Liver (tissue), 3 donors: ENCODE data around the gene NRG3.

Source experiments
- SP1 ChIP-seq: IDR thresholded peaks from 2 replicates; pipeline ENCODE4 v1.6.1; 2018; ENCODE audit warnings: antibody characterized with exemption, mild to moderate bottlenecking
- TF ChIP-seq, protein P1 (sequence below): fragments of 150-350 bp; IDR thresholded peaks from 2 replicates; pipeline ENCODE4 v1.5.1; 2017; ENCODE audit warnings: improper control_type of control experiment, low read depth, low read length; ENCODE audit not compliant: missing input control
- donor health status: healthy.
- donor health status: healthy.

DNA sequence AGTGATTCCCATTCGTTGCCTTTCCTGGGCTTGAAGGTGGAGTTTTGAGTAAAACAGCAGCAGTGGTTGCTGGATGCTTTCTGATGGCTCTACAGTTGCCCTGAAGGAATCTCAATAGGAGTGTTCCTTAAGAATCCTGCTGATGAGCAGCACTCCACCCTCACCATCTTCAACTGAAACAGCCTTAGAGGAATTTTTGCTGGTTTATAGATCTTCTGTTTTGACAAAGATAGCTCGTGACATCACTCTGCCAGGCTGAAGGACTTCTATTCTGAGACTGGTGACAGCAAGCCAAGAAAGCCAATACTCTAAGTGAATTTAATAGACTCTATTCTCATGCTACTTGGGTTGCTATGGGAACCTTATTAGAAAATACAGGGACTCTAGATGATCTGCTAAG lies 1014.7 kb downstream of the NRG3 start:
- no peak for TF ChIP-seq SP1
- TF ChIP-seq, protein P1, sequence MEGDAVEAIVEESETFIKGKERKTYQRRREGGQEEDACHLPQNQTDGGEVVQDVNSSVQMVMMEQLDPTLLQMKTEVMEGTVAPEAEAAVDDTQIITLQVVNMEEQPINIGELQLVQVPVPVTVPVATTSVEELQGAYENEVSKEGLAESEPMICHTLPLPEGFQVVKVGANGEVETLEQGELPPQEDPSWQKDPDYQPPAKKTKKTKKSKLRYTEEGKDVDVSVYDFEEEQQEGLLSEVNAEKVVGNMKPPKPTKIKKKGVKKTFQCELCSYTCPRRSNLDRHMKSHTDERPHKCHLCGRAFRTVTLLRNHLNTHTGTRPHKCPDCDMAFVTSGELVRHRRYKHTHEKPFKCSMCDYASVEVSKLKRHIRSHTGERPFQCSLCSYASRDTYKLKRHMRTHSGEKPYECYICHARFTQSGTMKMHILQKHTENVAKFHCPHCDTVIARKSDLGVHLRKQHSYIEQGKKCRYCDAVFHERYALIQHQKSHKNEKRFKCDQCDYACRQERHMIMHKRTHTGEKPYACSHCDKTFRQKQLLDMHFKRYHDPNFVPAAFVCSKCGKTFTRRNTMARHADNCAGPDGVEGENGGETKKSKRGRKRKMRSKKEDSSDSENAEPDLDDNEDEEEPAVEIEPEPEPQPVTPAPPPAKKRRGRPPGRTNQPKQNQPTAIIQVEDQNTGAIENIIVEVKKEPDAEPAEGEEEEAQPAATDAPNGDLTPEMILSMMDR, result no peak
